PFSK-1 (cell line): ENCODE results near the gene SYNGR4.

Source experiments
- POLR2AphosphoS5 ChIP-seq: IDR thresholded peaks from 2 replicates; pipeline ENCODE4 v1.6.1; 2012; ENCODE audit warnings: low read depth, mild to moderate bottlenecking, control low read depth, low read length, moderate library complexity
- REST ChIP-seq, 2 experiments: IDR thresholded peaks; 2 replicates each; pipeline versions ENCODE4 v1.6.1 to v1.8.0; 2011 to 2012; ENCODE audit warnings: low read depth in 2 of 2, low read length in 2 of 2, control low read depth in 1 of 2, inconsistent platforms in 1 of 2, mild to moderate bottlenecking in 1 of 2, moderate library complexity in 1 of 2; ENCODE audit not compliant: insufficient read depth in 1 of 2
- SIN3A ChIP-seq: IDR thresholded peaks from 2 replicates; pipeline ENCODE4 v1.6.1; 2012; ENCODE audit warnings: mild to moderate bottlenecking, low read length, moderate library complexity, borderline replicate concordance; ENCODE audit not compliant: insufficient read depth
- TAF1 ChIP-seq: IDR thresholded peaks from 2 replicates; pipeline ENCODE4 v1.6.1; 2012; ENCODE audit warnings: low read length, control low read depth, borderline replicate concordance; ENCODE audit not compliant: insufficient read depth

GRCh38 chr19:48341515-48342413 is 22.4 kb upstream of the SYNGR4 start:
- TF ChIP-seq SIN3A (no peak), POLR2AphosphoS5 (no peak), TAF1 (no peak), REST (IDR thresholded peaks at IDR 0.05; ENCODE audit: insufficient read depth in 1 of 2, low read depth in 2 of 2, low read length in 2 of 2) (no peak)
